Measurements from ENCODE around the gene MDN1. TPM values are rescaled to one million over a fixed set of nuclear protein-coding genes. Genes with fewer than 3 reads are reported as not detected.

MDN1 gene
- total RNA-seq, 1 donor, result 21.4 TPM

GRCh38 chr6:89716532-89716931 is 103.1 kb downstream of the MDN1 start:
- Histone ChIP-seq H3K4me2 (ENCODE audit: insufficient read depth, low read length) (no peak overlapping the region), H2AFZ (ENCODE audit: low read length) (no peak overlapping the region), H4K20me1 (ENCODE audit: insufficient read depth, low read length) (no peaks in the 10 kb centered on the region), H3K4me3 (ENCODE audit: insufficient read depth, low read length) (no peak overlapping the region), H3K27me3 (ENCODE audit: insufficient read depth, low read length) (no peaks in the 10 kb centered on the region), H3K4me1 (ENCODE audit: insufficient read depth, low read length) (no peaks in the 10 kb centered on the region), H3K79me2 (ENCODE audit: insufficient read depth, low read length) (no peaks in the 10 kb centered on the region), H3K36me3 (ENCODE audit: insufficient read depth, low read length) (peaks cover 53% of the 10 kb centered on the region), H3K9me3 (ENCODE audit: low read depth, low read length) (no peaks in the 10 kb centered on the region), H3K27ac (ENCODE audit: low read depth, low read length) (no peak overlapping the region)
- no peak for DNase-seq (ENCODE audit: insufficient read length, low spot score, missing footprints)
- no peak for TF ChIP-seq CTCF (IDR thresholded peaks at IDR 0.05; ENCODE audit: extremely low read depth, low read depth, low read length)

- TF ChIP-seq CTCF (IDR thresholded peaks at IDR 0.05; ENCODE audit: extremely low read depth, low read depth, low read length), result no peak
- peaks cover 61% of the 10 kb centered on the region for H3K36me3 ChIP-seq (ENCODE audit: insufficient read depth, low read length)
- no peaks in the 10 kb centered on the region for H3K79me2 ChIP-seq (ENCODE audit: insufficient read depth, low read length)
- no peak overlapping the region for H3K27ac ChIP-seq (ENCODE audit: low read depth, low read length)
- no peaks in the 10 kb centered on the region for H3K27me3 ChIP-seq (ENCODE audit: insufficient read depth, low read length)
- peak; percentile 48 for DNase-seq (ENCODE audit: insufficient read length, low spot score, missing footprints)
- no peaks in the 10 kb centered on the region for H3K9me3 ChIP-seq (ENCODE audit: low read depth, low read length)
- H3K4me3 ChIP-seq (ENCODE audit: insufficient read depth, low read length), result no peak overlapping the region
- H4K20me1 ChIP-seq (ENCODE audit: insufficient read depth, low read length), result no peaks in the 10 kb centered on the region
- no peak overlapping the region for H3K4me2 ChIP-seq (ENCODE audit: insufficient read depth, low read length)
- H3K4me1 ChIP-seq (ENCODE audit: insufficient read depth, low read length), result no peaks in the 10 kb centered on the region
- no peak overlapping the region for H2AFZ ChIP-seq (ENCODE audit: low read length)
Observed at GRCh38 chr6:89711801-89712200, 107.8 kb downstream of the MDN1 start.

- no peak for TF ChIP-seq CTCF (IDR thresholded peaks at IDR 0.05; ENCODE audit: extremely low read depth, low read depth, low read length)
- no peak overlapping the region for H3K27ac ChIP-seq (ENCODE audit: low read depth, low read length)
- no peak overlapping the region for H3K4me2 ChIP-seq (ENCODE audit: insufficient read depth, low read length)
- no peaks in the 10 kb centered on the region for H4K20me1 ChIP-seq (ENCODE audit: insufficient read depth, low read length)
- no peak overlapping the region for H3K4me3 ChIP-seq (ENCODE audit: insufficient read depth, low read length)
- H3K4me1 ChIP-seq (ENCODE audit: insufficient read depth, low read length), result no peaks in the 10 kb centered on the region
- H2AFZ ChIP-seq (ENCODE audit: low read length), result no peak overlapping the region
- no peaks in the 10 kb centered on the region for H3K79me2 ChIP-seq (ENCODE audit: insufficient read depth, low read length)
- no peaks in the 10 kb centered on the region for H3K9me3 ChIP-seq (ENCODE audit: low read depth, low read length)
- DNase-seq (ENCODE audit: insufficient read length, low spot score, missing footprints), result no peak
- H3K27me3 ChIP-seq (ENCODE audit: insufficient read depth, low read length), result no peaks in the 10 kb centered on the region
- H3K36me3 ChIP-seq (ENCODE audit: insufficient read depth, low read length), result peaks cover 50% of the 10 kb centered on the region
Observed at GRCh38 chr6:89708316-89708715, 111.3 kb downstream of the MDN1 start.

- no peak overlapping the region for H3K4me3 ChIP-seq (ENCODE audit: insufficient read depth, low read length)
- H3K4me2 ChIP-seq (ENCODE audit: insufficient read depth, low read length), result no peak overlapping the region
- no peak overlapping the region for H2AFZ ChIP-seq (ENCODE audit: low read length)
- no peak for DNase-seq (ENCODE audit: insufficient read length, low spot score, missing footprints)
- no peaks in the 10 kb centered on the region for H3K27me3 ChIP-seq (ENCODE audit: insufficient read depth, low read length)
- H4K20me1 ChIP-seq (ENCODE audit: insufficient read depth, low read length), result no peaks in the 10 kb centered on the region
- no peaks in the 10 kb centered on the region for H3K9me3 ChIP-seq (ENCODE audit: low read depth, low read length)
- TF ChIP-seq CTCF (IDR thresholded peaks at IDR 0.05; ENCODE audit: extremely low read depth, low read depth, low read length), result no peak
- H3K4me1 ChIP-seq (ENCODE audit: insufficient read depth, low read length), result no peaks in the 10 kb centered on the region
- peaks cover 45% of the 10 kb centered on the region for H3K36me3 ChIP-seq (ENCODE audit: insufficient read depth, low read length)
- no peaks in the 10 kb centered on the region for H3K79me2 ChIP-seq (ENCODE audit: insufficient read depth, low read length)
- H3K27ac ChIP-seq (ENCODE audit: low read depth, low read length), result no peak overlapping the region
Observed at GRCh38 chr6:89707766-89708165, 111.8 kb downstream of the MDN1 start.

Measured in osteoblast (primary cell).